ENCODE results near the gene RAB27A.

- TF ChIP-seq CTCF (IDR thresholded peaks at IDR 0.05) (no peak), POLR2A (IDR thresholded peaks at IDR 0.05) (no peak)
These were observed 63.5 kb downstream of the RAB27A start for GRCh38 chr15:55226127-55226526.

All from body of pancreas (tissue), 4 donors.